Left hindlimb (tissue), 1 donor: ENCODE measurements around the gene SLC35D1.
"Not testable (repeated sequence)": the region's sequence is repeated elsewhere in the genome, so short reads cannot be mapped to it uniquely, and the experiment has no call there.

Source experiments
- DNase-seq: peaks from one replicate; pipeline ENCODE4 v3.0.0-alpha.2; 2018

SLC35D1 gene

GRCh38 chr1:67053785-67054772, at the start of gene SLC35D1:
Gene SLC35D1, minus strand, starts transcription at chr1:67054148. Its CDS starts 135 bp downstream, at chr1:67054013.
- peak; percentile 90 for DNase-seq

- no peak for DNase-seq
These were observed 49.6 kb upstream of the SLC35D1 start for GRCh38 chr1:67103548-67103947.

GRCh38 chr1:67100833-67101232, 46.9 kb upstream of the SLC35D1 start:
- no peak for DNase-seq

- DNase-seq, result no peak
These were observed 43.4 kb upstream of the SLC35D1 start for GRCh38 chr1:67097305-67097704.

- DNase-seq, result no peak
These were observed 40.2 kb upstream of the SLC35D1 start for GRCh38 chr1:67094191-67094590.

- no peak for DNase-seq
These were observed 35.8 kb upstream of the SLC35D1 start for GRCh38 chr1:67089685-67090208.

- no peak for DNase-seq
These were observed 34.5 kb upstream of the SLC35D1 start for GRCh38 chr1:67088440-67088839.

- DNase-seq, result no peak
These were observed 31.4 kb upstream of the SLC35D1 start for GRCh38 chr1:67085326-67085725.

- no peak for DNase-seq
These were observed 30.9 kb upstream of the SLC35D1 start for GRCh38 chr1:67084765-67085318.

- DNase-seq, result no peak
These were observed 24.3 kb upstream of the SLC35D1 start for GRCh38 chr1:67078291-67078690.

GRCh38 chr1:67077593-67077992, 23.6 kb upstream of the SLC35D1 start:
- DNase-seq, result no peak

GRCh38 chr1:67072749-67073148, 18.8 kb upstream of the SLC35D1 start:
- DNase-seq, result no peak

GRCh38 chr1:67067655-67068054, 13.7 kb upstream of the SLC35D1 start:
- not testable (repeated sequence) for DNase-seq

- no peak for DNase-seq
These were observed 8.5 kb upstream of the SLC35D1 start for GRCh38 chr1:67062412-67062811.

GRCh38 chr1:67061266-67061665, 7.3 kb upstream of the SLC35D1 start:
- DNase-seq, result no peak

- no peak for DNase-seq
These were observed 6.9 kb upstream of the SLC35D1 start for GRCh38 chr1:67060811-67061218.

- DNase-seq, result no peak
These were observed 5.4 kb upstream of the SLC35D1 start for GRCh38 chr1:67059346-67059745.

- no peak for DNase-seq
These were observed 4.8 kb upstream of the SLC35D1 start for GRCh38 chr1:67058761-67059160.

GRCh38 chr1:67058242-67058641, 4.3 kb upstream of the SLC35D1 start:
- no peak for DNase-seq

GRCh38 chr1:67053535-67053784, 488 bp downstream of the SLC35D1 start:
- DNase-seq, result peak; percentile 88

GRCh38 chr1:67052741-67053534, 1.0 kb downstream of the SLC35D1 start:
- DNase-seq, result peak; percentile 44

GRCh38 chr1:67051196-67051595, 2.8 kb downstream of the SLC35D1 start:
- no peak for DNase-seq

GRCh38 chr1:67044631-67045270, 9.2 kb downstream of the SLC35D1 start:
- DNase-seq, result no peak
